HG03521 (cell line): ENCODE data around the gene FRRS1.
"Not testable (repeated sequence)": the region's sequence is repeated elsewhere in the genome, so short reads cannot be mapped to it uniquely, and the experiment has no call there.

Experiments
- ATAC-seq: cut with Tn5 transposase; IDR thresholded peaks from one replicate; pipeline ENCODE4 v1.9.1; 2021; ENCODE audit warnings: mild to moderate bottlenecking, moderate library complexity; ENCODE audit not compliant: unreplicated experiment

The FRRS1 gene

GRCh38 chr1:99768104-99768503 is 1.7 kb upstream of the FRRS1 start:
- no peak for ATAC-seq

GRCh38 chr1:99764909-99765308 is 1.5 kb downstream of the FRRS1 start:
- no peak for ATAC-seq

GRCh38 chr1:99764439-99764838 is 2.0 kb downstream of the FRRS1 start:
- ATAC-seq, result no peak

- no peak for ATAC-seq
Measured at GRCh38 chr1:99763956-99764355, 2.5 kb downstream of the FRRS1 start.

- no peak for ATAC-seq
Measured at GRCh38 chr1:99761774-99762173, 4.7 kb downstream of the FRRS1 start.

GRCh38 chr1:99759518-99760160 is 6.8 kb downstream of the FRRS1 start:
- no peak for ATAC-seq

- not testable (repeated sequence) for ATAC-seq
Measured at GRCh38 chr1:99758686-99759517, 7.5 kb downstream of the FRRS1 start.

- ATAC-seq, result peak; percentile 60
Measured at GRCh38 chr1:99758073-99758511, 8.3 kb downstream of the FRRS1 start.

- no peak for ATAC-seq
Measured at GRCh38 chr1:99756598-99756997, 9.8 kb downstream of the FRRS1 start.

GRCh38 chr1:99755664-99756063 is 10.8 kb downstream of the FRRS1 start:
- no peak for ATAC-seq

- ATAC-seq, result no peak
Measured at GRCh38 chr1:99754697-99755096, 11.7 kb downstream of the FRRS1 start.

- ATAC-seq, result no peak
Measured at GRCh38 chr1:99754055-99754626, 12.3 kb downstream of the FRRS1 start.

GRCh38 chr1:99751877-99752504 is 14.4 kb downstream of the FRRS1 start:
- peak; percentile 68 for ATAC-seq

- peak; percentile 63 for ATAC-seq
Measured at GRCh38 chr1:99749504-99750347, 16.7 kb downstream of the FRRS1 start.

GRCh38 chr1:99748419-99748818 is 18.0 kb downstream of the FRRS1 start:
- no peak for ATAC-seq

GRCh38 chr1:99745684-99746083 is 20.8 kb downstream of the FRRS1 start:
- ATAC-seq, result no peak

GRCh38 chr1:99745061-99745460 is 21.4 kb downstream of the FRRS1 start:
- no peak for ATAC-seq

- no peak for ATAC-seq
Measured at GRCh38 chr1:99740141-99740540, 26.3 kb downstream of the FRRS1 start.

- no peak for ATAC-seq
Measured at GRCh38 chr1:99738858-99739465, 27.5 kb downstream of the FRRS1 start.

- no peak for ATAC-seq
Measured at GRCh38 chr1:99737016-99737415, 29.4 kb downstream of the FRRS1 start.
